HG03175 (cell line): ENCODE results near the gene SPDYE4.
"Not testable (repeated sequence)": the region's sequence is repeated elsewhere in the genome, so short reads cannot be mapped to it uniquely, and the experiment has no call there.

Experiments used
- ATAC-seq: cut with Tn5 transposase; IDR thresholded peaks from one replicate; pipeline ENCODE4 v1.9.1; 2021; ENCODE audit warnings: mild to moderate bottlenecking, moderate library complexity; ENCODE audit not compliant: unreplicated experiment

The SPDYE4 gene

GRCh38 chr17:8758137-8758596, at the start of gene SPDYE4:
Gene SPDYE4 (minus strand): TSS chr17:8758546. CDS start chr17:8758382, 164 bp downstream.
- no peak for ATAC-seq

- peak; percentile 89 for ATAC-seq
These were observed 48.7 kb upstream of the SPDYE4 start for GRCh38 chr17:8806926-8807550.

GRCh38 chr17:8806253-8806925, 48.0 kb upstream of the SPDYE4 start:
- no peak for ATAC-seq

GRCh38 chr17:8805396-8805795, 47.0 kb upstream of the SPDYE4 start:
- not testable (repeated sequence) for ATAC-seq

- no peak for ATAC-seq
These were observed 45.4 kb upstream of the SPDYE4 start for GRCh38 chr17:8803531-8804420.

GRCh38 chr17:8801135-8801840, 42.9 kb upstream of the SPDYE4 start:
- ATAC-seq, result no peak

- no peak for ATAC-seq
These were observed 42.3 kb upstream of the SPDYE4 start for GRCh38 chr17:8800656-8801055.

- ATAC-seq, result no peak
These were observed 41.3 kb upstream of the SPDYE4 start for GRCh38 chr17:8799570-8800212.

GRCh38 chr17:8798846-8799569, 40.7 kb upstream of the SPDYE4 start, which contains the start of gene MFSD6L:
Gene MFSD6L (minus strand): TSS chr17:8799365. CDS start chr17:8799120, 245 bp downstream.
- no peak for ATAC-seq

- no peak for ATAC-seq
These were observed 40.0 kb upstream of the SPDYE4 start for GRCh38 chr17:8798176-8798845.

- ATAC-seq, result no peak
These were observed 39.4 kb upstream of the SPDYE4 start for GRCh38 chr17:8797621-8798175.

- no peak for ATAC-seq
These were observed 36.3 kb upstream of the SPDYE4 start for GRCh38 chr17:8794636-8795035.

- no peak for ATAC-seq
These were observed 35.3 kb upstream of the SPDYE4 start for GRCh38 chr17:8793649-8794048.

GRCh38 chr17:8792646-8793045, 34.3 kb upstream of the SPDYE4 start:
- no peak for ATAC-seq

GRCh38 chr17:8791910-8792270, 33.5 kb upstream of the SPDYE4 start:
- no peak for ATAC-seq

GRCh38 chr17:8791248-8791909, 33.0 kb upstream of the SPDYE4 start:
- ATAC-seq, result no peak

- no peak for ATAC-seq
These were observed 31.4 kb upstream of the SPDYE4 start for GRCh38 chr17:8789743-8790142.

- no peak for ATAC-seq
These were observed 30.7 kb upstream of the SPDYE4 start for GRCh38 chr17:8788998-8789397.
